IMR-90 (cell line): ENCODE data around the gene CCNJL.

Source experiments
- CHD1 ChIP-seq: IDR thresholded peaks from 2 replicates; pipeline ENCODE4 v1.6.1; 2012; ENCODE audit warnings: low read depth, low read length, improper control_type of control experiment
- CTCF ChIP-seq: conservative IDR thresholded peaks from 2 replicates; pipeline ENCODE4 v1.5.1; 2012; ENCODE audit warnings: mild to moderate bottlenecking, low read depth, low read length, improper control_type of control experiment
- FOS ChIP-seq: fragments of 150-350 bp; IDR thresholded peaks from 2 replicates; pipeline ENCODE4 v1.6.1; 2016; ENCODE audit warnings: low read depth, low read length
- MAFK ChIP-seq: IDR thresholded peaks from 2 replicates; pipeline ENCODE4 v1.6.1; 2012; ENCODE audit warnings: low read depth, low read length, improper control_type of control experiment
- MXI1 ChIP-seq: IDR thresholded peaks from 2 replicates; pipeline ENCODE4 v1.6.1; 2012; ENCODE audit warnings: low read depth, mild to moderate bottlenecking, low read length, moderate library complexity, borderline replicate concordance
- NFE2L2 ChIP-seq: fragments of 150-350 bp; IDR thresholded peaks from 2 replicates; pipeline ENCODE4 v1.6.1; 2016; ENCODE audit warnings: low read depth, mild to moderate bottlenecking, low read length
- POLR2A ChIP-seq: IDR thresholded peaks from 2 replicates; pipeline ENCODE4 v1.6.1; 2012; ENCODE audit warnings: mild to moderate bottlenecking, low read depth, low read length
- RCOR1 ChIP-seq: IDR thresholded peaks from 2 replicates; pipeline ENCODE4 v1.6.1; 2012; ENCODE audit warnings: mild to moderate bottlenecking, low read length, improper control_type of control experiment; ENCODE audit not compliant: insufficient replicate concordance
- RFX5 ChIP-seq: IDR thresholded peaks from 2 replicates; pipeline ENCODE4 v1.8.0; 2012; ENCODE audit warnings: low read depth, mild to moderate bottlenecking, low read length, moderate library complexity
- SMC3 ChIP-seq: fragments of 150-350 bp; IDR thresholded peaks from 2 replicates; pipeline ENCODE4 v1.6.1; 2016; ENCODE audit warnings: low read depth, mild to moderate bottlenecking, antibody characterized with exemption, low read length, moderate library complexity
- USF2 ChIP-seq: fragments of 150-350 bp; IDR thresholded peaks from 2 replicates; pipeline ENCODE4 v1.6.1; 2017; ENCODE audit warnings: mild to moderate bottlenecking, antibody characterized with exemption, low read length, low read depth

GRCh38 chr5:160221082-160221481 lies 91.3 kb downstream of the CCNJL start:
- TF ChIP-seq FOS (no peak), CTCF (no peak), POLR2A (no peak), NFE2L2 (no peak), RFX5 (no peak), MXI1 (no peak), RCOR1 (no peak), MAFK (no peak), CHD1 (no peak), SMC3 (no peak), USF2 (no peak)
